ENCODE data around the gene TMEM127.
A peak's percentile ranks its signal among the peaks of the same experiment; 100 is the strongest.

- TF ChIP-seq CTCF (IDR thresholded peaks at IDR 0.05), result peak in 4 of 5 experiments; percentile 5 to 56 (median 40)
- TF ChIP-seq POLR2A (IDR thresholded peaks at IDR 0.05), result peak; percentile 65 to 89
- TF ChIP-seq EP300 (IDR thresholded peaks at IDR 0.05), result peak; percentile 95
Measured at GRCh38 chr2:96265840-96266679, at the start of gene TMEM127, which contains the start of gene CIAO1.
